Suprapubic skin (tissue), 4 donors: ENCODE measurements around the gene CACNA2D1. TPM values are rescaled to one million over a fixed set of nuclear protein-coding genes. Genes with fewer than 3 reads are reported as not detected.
"Not testable (repeated sequence)": the region's sequence is repeated elsewhere in the genome, so short reads cannot be mapped to it uniquely, and the experiment has no call there.

Experiments
- DNase-seq, 2 donors: peaks; one replicate each; pipeline ENCODE4 v3.0.0-alpha.2; 2019; ENCODE audit warnings: low spot score in 2 of 2
- H3K27ac ChIP-seq: fragments of 200-600 bp; sonication (generic); one replicate; pipeline ENCODE4 v1.5.1; 2019
- H3K27me3 ChIP-seq: fragments of 200-600 bp; sonication (generic); one replicate; pipeline ENCODE4 v1.5.1; 2019
- H3K36me3 ChIP-seq: fragments of 200-600 bp; sonication (generic); one replicate; pipeline ENCODE4 v1.5.1; 2019
- H3K4me1 ChIP-seq: fragments of 200-600 bp; sonication (generic); one replicate; pipeline ENCODE4 v1.5.1; 2019
- H3K4me3 ChIP-seq: fragments of 200-600 bp; sonication (generic); one replicate; pipeline ENCODE4 v1.5.1; 2019; ENCODE audit warnings: mild to moderate bottlenecking
- H3K9me3 ChIP-seq: fragments of 200-600 bp; sonication (generic); one replicate; pipeline ENCODE4 v1.5.1; 2019
- CTCF ChIP-seq, 2 donors: fragments of 200-600 bp in 1 of 2; fragments of 450-650 bp in 1 of 2; sonication (generic) in 1 of 2; IDR thresholded peaks; one replicate each; pipeline ENCODE4 v1.5.1; 2016 to 2019; ENCODE audit warnings: antibody characterized with exemption in 2 of 2, mild to moderate bottlenecking in 1 of 2, moderate library complexity in 1 of 2
- EP300 ChIP-seq: sonication (generic); formaldehyde crosslinking; IDR thresholded peaks from one replicate; pipeline ENCODE4 v1.6.1; 2017; ENCODE audit warnings: antibody characterized with exemption
- POLR2A ChIP-seq, 2 donors: fragments of 450-650 bp; IDR thresholded peaks; one replicate each; pipeline ENCODE4 v1.6.1; 2017; ENCODE audit warnings: antibody characterized with exemption in 2 of 2, mild to moderate bottlenecking in 2 of 2, moderate library complexity in 2 of 2
- POLR2AphosphoS5 ChIP-seq, 3 donors: sonication (generic); formaldehyde crosslinking; IDR thresholded peaks; one replicate each; pipeline ENCODE4 v1.6.1; 2017; ENCODE audit warnings: antibody characterized with exemption in 3 of 3
- WGBS: methylation state at CpG from one replicate; pipeline ENCODE4 v1.1.5; 2018; 5-methylcytosine and 5-hydroxymethylcytosine counted together
- total RNA-seq, 4 donors: library from RNA; depleted of rRNA; stranded (reverse); fragments of >200 nt; gene quantifications; one replicate each; pipeline ENCODE4 v1.1.0, GENCODE V29; 2016

The CACNA2D1 gene
- total RNA-seq, 4 donors from 2014 or later: 9.3 to 16.9 (median 10.6) TPM

GRCh38 chr7:82393840-82394220 is 49.7 kb downstream of the CACNA2D1 start:
- no peaks in the 10 kb centered on the region for H3K27me3 ChIP-seq
- no peak for TF ChIP-seq POLR2AphosphoS5 (IDR thresholded peaks at IDR 0.05)
- no peak for TF ChIP-seq POLR2A (IDR thresholded peaks at IDR 0.05)
- TF ChIP-seq CTCF (IDR thresholded peaks at IDR 0.05): no peak
- TF ChIP-seq EP300: no peak
- no peaks in the 10 kb centered on the region for H3K9me3 ChIP-seq
- H3K27ac ChIP-seq: no peak overlapping the region
- no peak for DNase-seq
- no peaks in the 10 kb centered on the region for H3K36me3 ChIP-seq
- 88% methylated on average over 2 of the region's 2 CpGs for WGBS
- no peak overlapping the region for H3K4me3 ChIP-seq
- H3K4me1 ChIP-seq: no peaks in the 10 kb centered on the region

DNA sequence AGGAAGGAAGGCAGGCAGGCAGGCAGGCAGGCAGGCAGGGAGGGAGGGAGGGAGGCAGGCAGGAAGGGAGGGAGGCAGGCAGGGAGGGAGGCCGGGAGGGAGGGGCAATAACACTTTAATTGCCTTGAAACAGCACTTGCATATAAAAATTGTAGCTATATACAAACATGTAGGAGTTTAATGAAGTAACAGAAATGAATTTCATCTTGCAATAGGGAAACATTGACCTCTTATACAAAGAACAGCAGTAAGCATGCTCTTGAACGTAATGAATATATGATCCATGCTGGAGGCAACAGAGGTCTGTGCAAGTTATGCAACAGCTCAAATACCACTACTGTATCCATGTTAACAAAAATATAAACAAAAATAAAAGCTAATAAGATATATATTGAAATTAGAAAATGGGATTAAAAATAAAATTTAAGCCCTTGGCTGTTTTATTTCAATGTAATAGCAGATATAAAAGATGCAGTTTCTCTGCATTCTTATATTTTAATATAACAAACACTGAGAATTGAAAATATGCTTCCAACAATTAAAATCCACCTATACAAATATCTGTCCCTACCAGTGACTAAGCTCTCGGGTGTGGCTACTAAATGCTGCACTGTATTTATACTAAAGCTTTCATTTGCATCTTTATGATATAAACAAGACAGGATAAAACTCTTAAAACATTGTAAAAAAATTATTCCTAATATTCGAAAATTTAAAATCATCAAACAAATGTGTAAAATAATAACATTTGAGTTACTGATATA is 50.3 kb downstream of the CACNA2D1 start:
- Histone ChIP-seq H3K36me3 (no peaks in the 10 kb centered on the region), H3K4me1 (no peaks in the 10 kb centered on the region), H3K9me3 (no peaks in the 10 kb centered on the region), H3K27me3 (no peaks in the 10 kb centered on the region), H3K27ac (no peak overlapping the region), H3K4me3 (no peak overlapping the region)
- DNase-seq: no peak
- TF ChIP-seq POLR2A (IDR thresholded peaks at IDR 0.05) (no peak), CTCF (IDR thresholded peaks at IDR 0.05) (no peak), EP300 (no peak), POLR2AphosphoS5 (IDR thresholded peaks at IDR 0.05) (no peak)
- WGBS: 67% methylated on average over 4 of the region's 4 CpGs

DNA sequence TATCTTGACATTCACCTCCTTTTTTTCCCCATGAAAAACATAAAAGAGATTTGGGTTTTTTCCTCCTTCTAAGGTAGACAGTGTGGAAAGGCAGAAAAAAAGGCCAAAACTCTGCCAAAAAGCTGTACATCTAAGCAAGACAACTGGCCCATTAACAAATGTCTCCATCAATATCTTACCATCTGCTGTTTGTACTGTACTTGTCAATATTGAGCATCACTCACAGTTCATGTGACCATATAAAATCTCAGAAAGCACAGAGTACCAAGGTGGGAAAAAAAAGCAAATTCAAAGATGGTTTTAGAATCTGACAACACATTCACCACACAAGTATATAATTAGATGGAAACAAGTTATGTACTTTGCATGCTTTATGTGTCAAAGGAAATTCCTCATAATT is 52.6 kb downstream of the CACNA2D1 start:
- Histone ChIP-seq H3K36me3 (no peaks in the 10 kb centered on the region), H3K9me3 (no peaks in the 10 kb centered on the region), H3K4me3 (no peak overlapping the region), H3K4me1 (no peaks in the 10 kb centered on the region), H3K27ac (no peak overlapping the region), H3K27me3 (no peaks in the 10 kb centered on the region)
- TF ChIP-seq POLR2A (IDR thresholded peaks at IDR 0.05) (no peak), CTCF (IDR thresholded peaks at IDR 0.05) (no peak), POLR2AphosphoS5 (IDR thresholded peaks at IDR 0.05) (no peak), EP300 (no peak)
- no peak for DNase-seq

DNA sequence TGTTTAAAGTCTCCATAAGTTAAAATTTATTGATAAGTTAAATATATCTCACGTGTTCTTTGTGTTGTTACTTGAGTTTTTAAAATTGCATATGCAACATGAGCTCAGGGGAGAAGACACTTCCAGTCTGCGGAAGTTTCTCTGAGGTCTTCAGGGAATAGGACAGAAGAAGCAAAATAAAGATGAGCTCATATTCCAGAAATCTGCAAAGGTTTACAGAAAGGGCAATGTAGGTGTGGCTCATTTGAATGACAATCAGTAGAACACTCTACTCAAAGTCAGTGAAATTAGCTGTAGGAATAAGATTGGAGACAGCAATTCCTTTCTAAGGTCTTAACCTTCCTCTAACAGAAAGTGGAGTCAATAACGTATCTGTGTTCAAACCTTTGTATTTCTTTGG is 53.7 kb downstream of the CACNA2D1 start:
- 78% methylated on average over 3 of the region's 3 CpGs for WGBS
- DNase-seq: no peak
- Histone ChIP-seq H3K27ac (no peak overlapping the region), H3K4me1 (no peaks in the 10 kb centered on the region), H3K9me3 (no peaks in the 10 kb centered on the region), H3K27me3 (no peaks in the 10 kb centered on the region), H3K36me3 (no peaks in the 10 kb centered on the region), H3K4me3 (no peak overlapping the region)
- no peak for TF ChIP-seq POLR2A (IDR thresholded peaks at IDR 0.05)
- no peak for TF ChIP-seq CTCF (IDR thresholded peaks at IDR 0.05)
- no peak for TF ChIP-seq POLR2AphosphoS5 (IDR thresholded peaks at IDR 0.05)
- TF ChIP-seq EP300: no peak

DNA sequence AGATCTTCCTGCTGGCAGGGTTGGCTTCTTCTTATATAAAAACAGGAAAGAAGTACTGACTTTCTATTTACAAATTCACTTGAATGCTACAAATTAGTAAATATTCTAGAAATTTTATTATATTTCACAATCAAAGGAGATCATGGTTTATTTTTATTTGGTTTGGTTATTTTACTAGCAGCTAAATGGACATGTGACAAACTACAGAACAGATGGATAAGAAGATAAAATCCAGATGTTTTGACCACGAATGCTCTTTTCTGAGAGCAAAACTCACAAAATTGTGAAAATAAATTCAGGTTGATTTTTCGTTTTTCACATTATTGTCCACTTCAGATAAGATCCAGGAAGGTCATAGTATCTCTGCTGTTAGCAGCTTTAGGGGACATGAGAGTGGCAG is 55.4 kb downstream of the CACNA2D1 start:
- TF ChIP-seq EP300: no peak
- TF ChIP-seq POLR2AphosphoS5 (IDR thresholded peaks at IDR 0.05): no peak
- no peak for TF ChIP-seq CTCF (IDR thresholded peaks at IDR 0.05)
- no peak for TF ChIP-seq POLR2A (IDR thresholded peaks at IDR 0.05)
- Histone ChIP-seq H3K9me3 (no peaks in the 10 kb centered on the region), H3K4me3 (no peak overlapping the region), H3K27ac (no peak overlapping the region), H3K36me3 (no peaks in the 10 kb centered on the region), H3K4me1 (no peaks in the 10 kb centered on the region), H3K27me3 (no peaks in the 10 kb centered on the region)
- 48% methylated on average over 2 of the region's 2 CpGs for WGBS
- no peak for DNase-seq

DNA sequence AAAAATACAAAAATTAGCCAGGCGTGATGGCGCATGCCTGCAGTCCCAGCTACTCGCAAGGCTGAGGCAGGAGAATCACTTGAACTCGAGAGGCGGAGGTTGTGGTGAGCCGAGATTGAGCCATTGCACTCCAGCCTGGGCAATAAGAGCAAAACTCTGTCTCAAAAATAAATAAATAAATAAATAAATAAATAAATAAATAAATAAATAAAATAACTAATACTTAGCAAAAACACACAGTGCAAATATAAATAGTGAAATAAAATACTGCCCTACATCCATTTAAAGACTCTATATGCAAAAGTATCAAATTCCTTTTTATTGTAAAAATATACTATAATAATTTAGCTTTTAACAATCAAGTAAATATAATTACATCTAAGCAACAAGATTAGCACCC is 57.0 kb downstream of the CACNA2D1 start:
- not testable (repeated sequence) for H3K27me3 ChIP-seq, H3K27ac ChIP-seq, H3K9me3 ChIP-seq, H3K4me1 ChIP-seq, DNase-seq, H3K4me3 ChIP-seq, H3K36me3 ChIP-seq
- over 99% methylated on average over 6 of the region's 6 CpGs for WGBS
